Hindlimb muscle (tissue), 1 donor: ENCODE results near the gene OXNAD1. TPM values are rescaled to one million over a fixed set of nuclear protein-coding genes. Genes with fewer than 3 reads are reported as not detected.

ENCODE experiments used
- polyA plus RNA-seq: library from polyadenylated mRNA; unstranded; fragments of 120-200 nt; gene quantifications from one replicate; pipeline ENCODE4 v1.2.1, GENCODE V29; 2013; ENCODE audit not compliant: insufficient read length

The OXNAD1 gene
- polyA plus RNA-seq, 1 donor, result 9.0 TPM

Other genes with a start within 250 kb of the OXNAD1 start
- gene GALNT15, start 90.5 kb upstream of the OXNAD1 start, polyA plus RNA-seq, result 1.3 TPM
- 21.4 TPM for gene DPH3, start 269 bp upstream of the OXNAD1 start, polyA plus RNA-seq
- 22.2 TPM for gene RFTN1, start 248.5 kb downstream of the OXNAD1 start, polyA plus RNA-seq